HEK293T (cell line): ENCODE results near the gene RNF114.

Source experiments
- BHLHE40 ChIP-seq: fragments of 450-650 bp; IDR thresholded peaks from 2 replicates; pipeline ENCODE4 v1.6.1; 2016; ENCODE audit warnings: mild to moderate bottlenecking, moderate library complexity, borderline replicate concordance
- CTBP1 ChIP-seq: fragments of 450-650 bp; IDR thresholded peaks from 2 replicates; pipeline ENCODE4 v1.6.1; 2016; ENCODE audit warnings: borderline replicate concordance
- ELF4 ChIP-seq: fragments of 450-650 bp; IDR thresholded peaks from 2 replicates; pipeline ENCODE4 v1.6.1; 2017; ENCODE audit warnings: antibody characterized with exemption
- HDGF ChIP-seq: fragments of 450-650 bp; IDR thresholded peaks from 2 replicates; pipeline ENCODE4 v1.6.1; 2017; ENCODE audit warnings: antibody characterized with exemption, borderline replicate concordance
- SP1 ChIP-seq: fragments of 450-650 bp; IDR thresholded peaks from 2 replicates; pipeline ENCODE4 v1.6.1; 2017
- SUZ12 ChIP-seq: fragments of 450-650 bp; IDR thresholded peaks from 2 replicates; pipeline ENCODE4 v1.6.1; 2016; ENCODE audit warnings: mild to moderate bottlenecking
- ZNF384 ChIP-seq: fragments of 450-650 bp; IDR thresholded peaks from 2 replicates; pipeline ENCODE4 v1.6.1; 2016
- TF ChIP-seq, protein P1 (sequence below): fragments of 450-650 bp; IDR thresholded peaks from 2 replicates; pipeline ENCODE4 v1.6.1; 2016

DNA sequence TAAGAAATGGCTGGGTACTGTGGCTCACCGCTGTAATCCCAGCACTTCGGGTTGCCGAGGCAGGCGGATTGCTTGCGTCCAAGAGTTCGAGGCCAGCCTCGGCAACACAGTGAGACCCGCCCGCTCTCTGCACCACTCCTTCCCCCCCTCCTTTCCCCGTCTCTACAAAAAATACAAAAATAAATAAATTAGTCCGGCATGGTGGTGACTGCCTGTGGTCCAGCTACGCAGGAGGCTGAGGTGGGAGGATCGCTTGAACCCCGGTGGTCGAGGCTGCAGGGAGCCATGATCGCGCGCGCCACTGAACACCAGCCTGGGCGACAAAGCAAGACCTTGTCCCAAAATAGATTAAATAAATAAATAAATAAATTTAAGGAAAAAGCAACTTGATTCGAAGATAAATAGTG, 448 bp upstream of the RNF114 start:
- TF ChIP-seq ELF4: no peak
- no peak for TF ChIP-seq BHLHE40
- no peak for TF ChIP-seq SUZ12
- TF ChIP-seq, protein P1, sequence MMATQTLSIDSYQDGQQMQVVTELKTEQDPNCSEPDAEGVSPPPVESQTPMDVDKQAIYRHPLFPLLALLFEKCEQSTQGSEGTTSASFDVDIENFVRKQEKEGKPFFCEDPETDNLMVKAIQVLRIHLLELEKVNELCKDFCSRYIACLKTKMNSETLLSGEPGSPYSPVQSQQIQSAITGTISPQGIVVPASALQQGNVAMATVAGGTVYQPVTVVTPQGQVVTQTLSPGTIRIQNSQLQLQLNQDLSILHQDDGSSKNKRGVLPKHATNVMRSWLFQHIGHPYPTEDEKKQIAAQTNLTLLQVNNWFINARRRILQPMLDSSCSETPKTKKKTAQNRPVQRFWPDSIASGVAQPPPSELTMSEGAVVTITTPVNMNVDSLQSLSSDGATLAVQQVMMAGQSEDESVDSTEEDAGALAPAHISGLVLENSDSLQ: no peak
- TF ChIP-seq HDGF: no peak
- TF ChIP-seq CTBP1: no peak
- TF ChIP-seq SP1: no peak
- TF ChIP-seq ZNF384: no peak
